ENCODE data around the gene RBM19.

DNA sequence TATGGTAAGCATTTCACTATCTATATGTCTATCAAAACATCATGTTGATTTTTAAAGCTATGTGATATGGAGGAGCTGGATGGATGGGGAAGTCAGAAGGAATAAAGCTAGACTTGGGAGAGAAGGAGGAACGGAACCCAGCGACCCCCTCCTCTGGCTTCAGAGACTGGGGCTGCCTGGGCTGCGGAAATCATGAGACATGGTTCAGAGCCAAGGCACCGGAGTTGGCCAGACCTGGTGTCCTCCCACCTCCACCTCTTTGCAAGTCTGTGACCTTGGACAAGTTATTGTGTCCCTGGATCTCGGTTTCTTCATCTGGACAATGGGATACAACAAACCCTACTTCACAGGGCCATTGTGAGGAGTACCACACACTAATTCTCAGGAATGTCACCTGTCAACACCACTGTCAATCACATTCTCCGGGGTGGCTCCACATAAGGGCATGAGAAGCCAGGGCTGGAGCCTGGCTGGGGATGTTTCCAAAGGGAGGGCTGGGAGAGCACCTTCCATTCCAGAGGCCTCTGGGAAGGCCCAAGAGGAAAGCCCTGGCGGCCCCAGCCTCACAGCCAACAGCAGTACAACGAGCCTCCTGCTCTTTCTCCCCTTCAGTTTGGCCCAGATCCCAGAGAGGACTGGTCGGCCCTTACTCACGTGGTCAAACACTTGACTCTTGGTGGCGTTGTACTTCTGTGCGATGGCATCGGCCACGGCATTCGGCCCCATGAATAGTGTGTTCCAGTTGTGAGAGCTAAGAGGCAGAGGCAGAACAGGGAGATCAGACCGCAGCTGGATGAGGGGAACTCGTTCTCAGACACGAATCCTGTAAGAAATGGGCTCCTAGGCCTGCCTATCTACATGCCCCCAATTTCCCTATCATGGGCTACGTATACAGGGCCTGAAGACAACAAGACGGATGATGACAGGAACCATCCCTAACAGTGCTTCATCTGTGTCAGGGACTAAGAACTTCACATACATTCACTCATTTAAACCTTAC, 20.7 kb downstream of the RBM19 start:
- TF ChIP-seq, protein P1, sequence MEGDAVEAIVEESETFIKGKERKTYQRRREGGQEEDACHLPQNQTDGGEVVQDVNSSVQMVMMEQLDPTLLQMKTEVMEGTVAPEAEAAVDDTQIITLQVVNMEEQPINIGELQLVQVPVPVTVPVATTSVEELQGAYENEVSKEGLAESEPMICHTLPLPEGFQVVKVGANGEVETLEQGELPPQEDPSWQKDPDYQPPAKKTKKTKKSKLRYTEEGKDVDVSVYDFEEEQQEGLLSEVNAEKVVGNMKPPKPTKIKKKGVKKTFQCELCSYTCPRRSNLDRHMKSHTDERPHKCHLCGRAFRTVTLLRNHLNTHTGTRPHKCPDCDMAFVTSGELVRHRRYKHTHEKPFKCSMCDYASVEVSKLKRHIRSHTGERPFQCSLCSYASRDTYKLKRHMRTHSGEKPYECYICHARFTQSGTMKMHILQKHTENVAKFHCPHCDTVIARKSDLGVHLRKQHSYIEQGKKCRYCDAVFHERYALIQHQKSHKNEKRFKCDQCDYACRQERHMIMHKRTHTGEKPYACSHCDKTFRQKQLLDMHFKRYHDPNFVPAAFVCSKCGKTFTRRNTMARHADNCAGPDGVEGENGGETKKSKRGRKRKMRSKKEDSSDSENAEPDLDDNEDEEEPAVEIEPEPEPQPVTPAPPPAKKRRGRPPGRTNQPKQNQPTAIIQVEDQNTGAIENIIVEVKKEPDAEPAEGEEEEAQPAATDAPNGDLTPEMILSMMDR (conservative IDR thresholded peaks at IDR 0.05; ENCODE audit: low read depth, low read length), result no peak
- TF ChIP-seq EZH2 (IDR thresholded peaks at IDR 0.05; ENCODE audit: low read length, unreplicated experiment), result no peak
- TF ChIP-seq EZH2phosphoT487 (IDR thresholded peaks at IDR 0.05; ENCODE audit: borderline replicate concordance, low read length), result no peak

Measured in PC-3 (cell line).